Neural cell (in vitro differentiated cells): ENCODE results near the gene DNAJC21. TPM values are rescaled to one million over a fixed set of nuclear protein-coding genes. Genes with fewer than 3 reads are reported as not detected.

ENCODE experiments used
- H2AFZ ChIP-seq: fragments of 200-600, 300-800 bp; sonication (generic), shearing (Covaris generic); 2 replicates; pipeline ENCODE4 v1.6.0; 2014; ENCODE audit warnings: low read depth, mild to moderate bottlenecking, antibody characterized with exemption, low read length, moderate library complexity
- H3F3A ChIP-seq: fragments of 200-600 bp; shearing (Covaris generic); 2 replicates; pipeline ENCODE4 v1.6.1; 2016; ENCODE audit warnings: mild to moderate bottlenecking, moderate library complexity, mixed read lengths, antibody characterized with exemption, low read length; ENCODE audit not compliant: insufficient read depth, poor library complexity, severe bottlenecking
- H3K27ac ChIP-seq: fragments of 200-600, 300-800 bp; sonication (generic), shearing (Covaris generic); 2 replicates; pipeline ENCODE4 v1.5.1; 2014; ENCODE audit warnings: mild to moderate bottlenecking, low read length, moderate library complexity
- H3K27me3 ChIP-seq: fragments of 300-800, 200-600 bp; sonication (generic), shearing (Covaris generic); 2 replicates; pipeline ENCODE4 v1.6.0; 2014; ENCODE audit warnings: mild to moderate bottlenecking, low read depth, low read length, moderate library complexity; ENCODE audit not compliant: insufficient read depth
- H3K36me3 ChIP-seq: fragments of 300-800, 200-600 bp; sonication (generic), shearing (Covaris generic); 2 replicates; pipeline ENCODE4 v1.5.1; 2014; ENCODE audit warnings: mild to moderate bottlenecking, antibody characterized with exemption, low read length, moderate library complexity; ENCODE audit not compliant: insufficient read depth
- H3K4me2 ChIP-seq: fragments of 300-800, 200-600 bp; sonication (generic), shearing (Covaris generic); 2 replicates; pipeline ENCODE4 v1.6.0; 2014; ENCODE audit warnings: mild to moderate bottlenecking, low read length
- H3K4me3 ChIP-seq: fragments of 300-800, 200-600 bp; sonication (generic), shearing (Covaris generic); 2 replicates; pipeline ENCODE4 v1.5.1; 2014; ENCODE audit warnings: mild to moderate bottlenecking, low read length, moderate library complexity
- H3K79me2 ChIP-seq: fragments of 200-600 bp; shearing (Covaris generic); replicated peaks from 2 replicates; pipeline ENCODE4 v1.6.0; 2014; ENCODE audit warnings: mild to moderate bottlenecking, low read length, moderate library complexity; ENCODE audit not compliant: insufficient read depth
- H3K9ac ChIP-seq: fragments of 300-800, 200-600 bp; sonication (generic), shearing (Covaris generic); 2 replicates; pipeline ENCODE4 v1.6.1; 2016; ENCODE audit warnings: mild to moderate bottlenecking, low read length, mixed read lengths
- H3K9me2 ChIP-seq: fragments of 200-600 bp; shearing (Covaris generic); 2 replicates; pipeline ENCODE4 v1.6.1; 2016; ENCODE audit warnings: mild to moderate bottlenecking, low read length, mixed read lengths; ENCODE audit not compliant: insufficient read depth
- H3K9me3 ChIP-seq: fragments of 200-600, 300-800 bp; sonication (generic), shearing (Covaris generic); 2 replicates; pipeline ENCODE4 v1.6.1; 2016; ENCODE audit warnings: mild to moderate bottlenecking, mixed run types, low read length, moderate library complexity, mixed read lengths
- H4K20me1 ChIP-seq: fragments of 200-600 bp; shearing (Covaris generic); 2 replicates; pipeline ENCODE4 v1.6.1; 2016; ENCODE audit warnings: mild to moderate bottlenecking, mixed run types; ENCODE audit not compliant: insufficient read depth
- CTCF ChIP-seq: fragments of 450-650 bp; IDR thresholded peaks from 2 replicates; pipeline ENCODE4 v1.5.1; 2014; ENCODE audit warnings: antibody characterized with exemption, mild to moderate bottlenecking, moderate library complexity; ENCODE audit not compliant: poor library complexity, severe bottlenecking
- EP300 ChIP-seq: fragments of 450-650 bp; conservative IDR thresholded peaks from 2 replicates; pipeline ENCODE4 v1.6.1; 2014; ENCODE audit warnings: antibody characterized with exemption, mild to moderate bottlenecking, moderate library complexity; ENCODE audit not compliant: poor library complexity, severe bottlenecking
- EZH2 ChIP-seq: fragments of 200-600, 300-800 bp; shearing (Covaris generic), sonication (generic); IDR thresholded peaks from 2 replicates; pipeline ENCODE4 v1.6.1; 2014; ENCODE audit warnings: antibody characterized with exemption, low read length, borderline replicate concordance, mild to moderate bottlenecking; ENCODE audit not compliant: insufficient read depth, poor library complexity, severe bottlenecking
- MXI1 ChIP-seq: fragments of 450-650 bp; conservative IDR thresholded peaks from 2 replicates; pipeline ENCODE4 v1.6.1; 2014; ENCODE audit warnings: antibody characterized with exemption, mild to moderate bottlenecking; ENCODE audit not compliant: poor library complexity, severe bottlenecking
- POLR2AphosphoS5 ChIP-seq: IDR thresholded peaks from 2 replicates; pipeline ENCODE4 v1.6.1; 2012
- RAD21 ChIP-seq: fragments of 450-650 bp; conservative IDR thresholded peaks from 2 replicates; pipeline ENCODE4 v1.6.1; 2014; ENCODE audit warnings: antibody characterized with exemption, mild to moderate bottlenecking, moderate library complexity
- REST ChIP-seq: IDR thresholded peaks from 2 replicates; pipeline ENCODE4 v1.6.1; 2012; ENCODE audit warnings: borderline replicate concordance
- SMC3 ChIP-seq: fragments of 450-650 bp; conservative IDR thresholded peaks from 2 replicates; pipeline ENCODE4 v1.6.1; 2014; ENCODE audit warnings: antibody characterized with exemption, mild to moderate bottlenecking, moderate library complexity; ENCODE audit not compliant: poor library complexity
- TAF1 ChIP-seq: IDR thresholded peaks from 2 replicates; pipeline ENCODE4 v1.6.1; 2012; ENCODE audit warnings: low read depth
- polyA plus RNA-seq: library from polyadenylated mRNA; depleted of rRNA; stranded (reverse); fragments of >200 nt; gene quantifications from 2 replicates; pipeline ENCODE4 v1.2.3, GENCODE V29; 2014

DNAJC21 gene
- polyA plus RNA-seq, 1 donor from 2014 or later = 14.9 TPM

GRCh38 chr5:34993951-34994350, 64.6 kb downstream of the DNAJC21 start:
- TF ChIP-seq RAD21 (no peak), EZH2 (no peak), REST (no peak), MXI1 (no peak), CTCF (no peak), TAF1 (no peak), SMC3 (no peak), EP300 (no peak), POLR2AphosphoS5 (no peak)
- Histone ChIP-seq H3K9ac (no peak overlapping the region), H3K79me2 (no peaks in the 10 kb centered on the region), H3K9me3 (no peaks in the 10 kb centered on the region), H4K20me1 (no peaks in the 10 kb centered on the region), H3K4me2 (no peak overlapping the region), H3K36me3 (no peaks in the 10 kb centered on the region), H3F3A (no peaks in the 10 kb centered on the region), H3K9me2 (no peaks in the 10 kb centered on the region), H2AFZ (no peak overlapping the region), H3K27me3 (no peaks in the 10 kb centered on the region), H3K4me3 (no peak overlapping the region), H3K27ac (no peak overlapping the region)

GRCh38 chr5:34996261-34996660, 66.9 kb downstream of the DNAJC21 start:
- Histone ChIP-seq H2AFZ (no peak overlapping the region), H3K9me3 (no peaks in the 10 kb centered on the region), H3K4me2 (no peak overlapping the region), H3K36me3 (no peaks in the 10 kb centered on the region), H4K20me1 (no peaks in the 10 kb centered on the region), H3F3A (no peaks in the 10 kb centered on the region), H3K9ac (no peak overlapping the region), H3K79me2 (no peaks in the 10 kb centered on the region), H3K9me2 (no peaks in the 10 kb centered on the region), H3K27me3 (no peaks in the 10 kb centered on the region), H3K4me3 (no peak overlapping the region), H3K27ac (no peak overlapping the region)
- TF ChIP-seq EZH2 (no peak), REST (no peak), MXI1 (no peak), POLR2AphosphoS5 (no peak), TAF1 (no peak), CTCF (no peak), SMC3 (no peak)
